Lower leg skin (tissue), 3 donors: ENCODE results near the gene NPAT.

ENCODE experiments used
- POLR2A ChIP-seq, 2 donors: fragments of 450-650 bp; IDR thresholded peaks; one replicate each; pipeline ENCODE4 v1.6.1; 2016 to 2017; ENCODE audit warnings: antibody characterized with exemption in 2 of 2, mild to moderate bottlenecking in 1 of 2, moderate library complexity in 1 of 2
- TF ChIP-seq, protein P1 (sequence below), 3 donors: fragments of 450-650 bp; IDR thresholded peaks; one replicate each; pipeline ENCODE4 v1.5.1; 2016; ENCODE audit warnings: antibody characterized with exemption in 3 of 3, mild to moderate bottlenecking in 3 of 3, moderate library complexity in 2 of 3

DNA sequence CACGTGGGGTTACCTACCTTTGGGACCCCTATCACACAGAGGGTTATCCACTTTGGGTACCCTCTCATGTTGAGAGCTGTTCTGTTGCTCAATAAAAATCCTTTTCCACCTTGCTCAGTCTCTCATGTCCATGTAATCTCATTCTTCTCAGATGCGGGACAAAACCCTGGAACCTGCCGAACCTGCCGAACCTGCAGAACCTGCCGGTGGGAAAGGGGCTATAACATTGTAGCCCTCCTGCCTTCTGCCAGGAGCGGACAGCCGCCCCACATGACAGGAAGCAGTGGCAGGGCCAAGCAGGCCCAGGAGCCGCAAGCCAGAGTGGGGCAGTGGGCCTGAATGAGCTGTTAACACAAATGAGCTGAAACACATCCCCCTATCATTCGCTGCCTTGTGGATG, 18.1 kb downstream of the NPAT start:
- TF ChIP-seq, protein P1, sequence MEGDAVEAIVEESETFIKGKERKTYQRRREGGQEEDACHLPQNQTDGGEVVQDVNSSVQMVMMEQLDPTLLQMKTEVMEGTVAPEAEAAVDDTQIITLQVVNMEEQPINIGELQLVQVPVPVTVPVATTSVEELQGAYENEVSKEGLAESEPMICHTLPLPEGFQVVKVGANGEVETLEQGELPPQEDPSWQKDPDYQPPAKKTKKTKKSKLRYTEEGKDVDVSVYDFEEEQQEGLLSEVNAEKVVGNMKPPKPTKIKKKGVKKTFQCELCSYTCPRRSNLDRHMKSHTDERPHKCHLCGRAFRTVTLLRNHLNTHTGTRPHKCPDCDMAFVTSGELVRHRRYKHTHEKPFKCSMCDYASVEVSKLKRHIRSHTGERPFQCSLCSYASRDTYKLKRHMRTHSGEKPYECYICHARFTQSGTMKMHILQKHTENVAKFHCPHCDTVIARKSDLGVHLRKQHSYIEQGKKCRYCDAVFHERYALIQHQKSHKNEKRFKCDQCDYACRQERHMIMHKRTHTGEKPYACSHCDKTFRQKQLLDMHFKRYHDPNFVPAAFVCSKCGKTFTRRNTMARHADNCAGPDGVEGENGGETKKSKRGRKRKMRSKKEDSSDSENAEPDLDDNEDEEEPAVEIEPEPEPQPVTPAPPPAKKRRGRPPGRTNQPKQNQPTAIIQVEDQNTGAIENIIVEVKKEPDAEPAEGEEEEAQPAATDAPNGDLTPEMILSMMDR (IDR thresholded peaks at IDR 0.05) = no peak
- no peak for TF ChIP-seq POLR2A (IDR thresholded peaks at IDR 0.05)
